HepG2 (cell line): ENCODE measurements around the gene ZNF747. TPM values are rescaled to one million over a fixed set of nuclear protein-coding genes. Genes with fewer than 3 reads are reported as not detected.

Source experiments
- AKAP8 ChIP-seq: sonication (generic); formaldehyde crosslinking; IDR thresholded peaks from 2 replicates; pipeline ENCODE4 v1.5.1; 2020; ENCODE audit warnings: mild to moderate bottlenecking, missing genetic modification reagents
- ARHGAP35 ChIP-seq: sonication (generic); formaldehyde crosslinking; IDR thresholded peaks from 2 replicates; pipeline ENCODE4 v1.9.0; 2022; ENCODE audit warnings: mild to moderate bottlenecking, inconsistent platforms, moderate library complexity, missing genetic modification reagents, borderline replicate concordance
- CEBPZ ChIP-seq: IDR thresholded peaks from 2 replicates; pipeline ENCODE4 v1.6.1; 2012; ENCODE audit warnings: low read length, improper control_type of control experiment
- HIC2 ChIP-seq: sonication (generic); formaldehyde crosslinking; IDR thresholded peaks from 2 replicates; pipeline ENCODE4 v1.9.0; 2022; ENCODE audit warnings: low read depth, missing genetic modification reagents
- KLF9 ChIP-seq: IDR thresholded peaks from 2 replicates; pipeline ENCODE4 v1.6.1; 2016; ENCODE audit warnings: low read depth
- LRRFIP1 ChIP-seq: sonication (generic); formaldehyde crosslinking; conservative IDR thresholded peaks from 2 replicates; pipeline ENCODE4 v1.4.0; 2020; ENCODE audit warnings: missing genetic modification reagents
- MAZ ChIP-seq, 2 experiments: sonication (generic) in 1 of 2; formaldehyde crosslinking in 1 of 2; IDR thresholded peaks; 2 replicates each; pipeline versions ENCODE4 v1.5.0 to v1.6.1; 2012 to 2020; ENCODE audit warnings: low read depth in 2 of 2, mild to moderate bottlenecking in 2 of 2, borderline replicate concordance in 1 of 2, improper control_type of control experiment in 1 of 2, low read length in 1 of 2, missing genetic modification reagents in 1 of 2, moderate library complexity in 1 of 2
- RFX3 ChIP-seq: IDR thresholded peaks from 2 replicates; pipeline ENCODE4 v1.6.1; 2016; ENCODE audit warnings: missing biosample characterization, missing genetic modification reagents
- RXRB ChIP-seq: IDR thresholded peaks from 2 replicates; pipeline ENCODE4 v1.6.1; 2016; ENCODE audit warnings: borderline replicate concordance, missing genetic modification reagents, missing compliant biosample characterization
- SOX5 ChIP-seq: IDR thresholded peaks from 2 replicates; pipeline ENCODE4 v1.6.1; 2016; ENCODE audit warnings: borderline replicate concordance
- TBX3 ChIP-seq: fragments of 450-650 bp; IDR thresholded peaks from 2 replicates; pipeline ENCODE4 v1.6.1; 2017; ENCODE audit warnings: antibody characterized with exemption, mild to moderate bottlenecking, inconsistent platforms, borderline replicate concordance
- ZNF24 ChIP-seq: fragments of 450-650 bp; IDR thresholded peaks from 2 replicates; pipeline ENCODE4 v1.6.1; 2017; ENCODE audit warnings: antibody characterized with exemption, mild to moderate bottlenecking
- ZNF296 ChIP-seq: sonication (generic); formaldehyde crosslinking; conservative IDR thresholded peaks from 2 replicates; pipeline ENCODE4 v1.5.0; 2020; ENCODE audit warnings: mild to moderate bottlenecking, missing genetic modification reagents
- ZNF33A ChIP-seq: sonication (generic); formaldehyde crosslinking; IDR thresholded peaks from 2 replicates; pipeline ENCODE4 v1.5.1; 2020; ENCODE audit warnings: missing genetic modification reagents, mild to moderate bottlenecking, moderate library complexity, borderline replicate concordance
- polyA plus RNA-seq, 8 experiments: library from polyadenylated mRNA; depleted of rRNA in 3 of 8; stranded (reverse) in 7 of 8; unstranded in 1 of 8; fragments of >200 nt; fragmentation: Illumina TruSeq in 4 of 8; extraction: Trizol in 4 of 8; gene quantifications; 2 replicates each; pipeline versions ENCODE4 v1.2.1 to v1.2.3, GENCODE V29; 2011 to 2016; ENCODE audit warnings: low read depth in 4 of 8, missing spikeins in 1 of 8, mixed read lengths in 1 of 8; ENCODE audit not compliant: insufficient read depth in 1 of 8
- total RNA-seq, 5 experiments: library from RNA; depleted of rRNA; stranded (reverse); fragments of >200 nt; fragmentation: Illumina TruSeq; extraction: Trizol; gene quantifications; 2 replicates each; pipeline ENCODE4 v1.2.3, GENCODE V29; 2016; ENCODE audit warnings: low read depth in 1 of 5
- TF ChIP-seq, protein P1 (sequence below): sonication (generic); formaldehyde crosslinking; IDR thresholded peaks from 2 replicates; pipeline ENCODE4 v1.5.0; 2020; ENCODE audit warnings: missing genetic modification reagents, mild to moderate bottlenecking, borderline replicate concordance
- TF ChIP-seq, protein P2 (sequence below): sonication (generic); formaldehyde crosslinking; IDR thresholded peaks from 2 replicates; pipeline ENCODE4 v1.4.0; 2020; ENCODE audit warnings: missing genetic modification reagents

Gene ZNF747
- total and polyA plus RNA-seq, 2 of the 13 experiments (the other 11 are each of a cell fraction or from before 2014, with no cell fraction given), result 7.2 to 10.2 TPM

- TF ChIP-seq ARHGAP35 (CRISPR knock-in tag) (0 out of 2 replicates have a peak, but pooled peaks have one; percentile 41), SOX5 (CRISPR knock-in tag) (peak; percentile 72; the same call in 1 of the 2 replicates), AKAP8 (CRISPR knock-in tag) (no peak), ZNF296 (CRISPR knock-in tag) (no peak), KLF9 (CRISPR knock-in tag) (no peak), ZNF33A (CRISPR knock-in tag) (no peak), RFX3 (CRISPR knock-in tag) (no peak), RXRB (CRISPR knock-in tag) (peak; percentile 79; the same call in 1 of the 2 replicates), HIC2 (CRISPR knock-in tag) (peak; percentile 64; the same call in 1 of the 2 replicates), TBX3 (no peak), ZNF24 (0 out of 2 replicates have a peak, but pooled peaks have one; percentile 22), MAZ (IDR thresholded peaks at IDR 0.05; ENCODE audit: borderline replicate concordance, low read depth, low read length) (no peak), MAZ (CRISPR knock-in tag; IDR thresholded peaks at IDR 0.05; ENCODE audit: low read depth) (peak; percentile 44; the same call in 1 of the 2 replicates), LRRFIP1 (no peak), CEBPZ (no peak)
- TF ChIP-seq, protein P1, sequence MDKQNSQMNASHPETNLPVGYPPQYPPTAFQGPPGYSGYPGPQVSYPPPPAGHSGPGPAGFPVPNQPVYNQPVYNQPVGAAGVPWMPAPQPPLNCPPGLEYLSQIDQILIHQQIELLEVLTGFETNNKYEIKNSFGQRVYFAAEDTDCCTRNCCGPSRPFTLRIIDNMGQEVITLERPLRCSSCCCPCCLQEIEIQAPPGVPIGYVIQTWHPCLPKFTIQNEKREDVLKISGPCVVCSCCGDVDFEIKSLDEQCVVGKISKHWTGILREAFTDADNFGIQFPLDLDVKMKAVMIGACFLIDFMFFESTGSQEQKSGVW, result no peak
- TF ChIP-seq, protein P2, sequence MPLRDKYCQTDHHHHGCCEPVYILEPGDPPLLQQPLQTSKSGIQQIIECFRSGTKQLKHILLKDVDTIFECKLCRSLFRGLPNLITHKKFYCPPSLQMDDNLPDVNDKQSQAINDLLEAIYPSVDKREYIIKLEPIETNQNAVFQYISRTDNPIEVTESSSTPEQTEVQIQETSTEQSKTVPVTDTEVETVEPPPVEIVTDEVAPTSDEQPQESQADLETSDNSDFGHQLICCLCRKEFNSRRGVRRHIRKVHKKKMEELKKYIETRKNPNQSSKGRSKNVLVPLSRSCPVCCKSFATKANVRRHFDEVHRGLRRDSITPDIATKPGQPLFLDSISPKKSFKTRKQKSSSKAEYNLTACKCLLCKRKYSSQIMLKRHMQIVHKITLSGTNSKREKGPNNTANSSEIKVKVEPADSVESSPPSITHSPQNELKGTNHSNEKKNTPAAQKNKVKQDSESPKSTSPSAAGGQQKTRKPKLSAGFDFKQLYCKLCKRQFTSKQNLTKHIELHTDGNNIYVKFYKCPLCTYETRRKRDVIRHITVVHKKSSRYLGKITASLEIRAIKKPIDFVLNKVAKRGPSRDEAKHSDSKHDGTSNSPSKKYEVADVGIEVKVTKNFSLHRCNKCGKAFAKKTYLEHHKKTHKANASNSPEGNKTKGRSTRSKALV (CRISPR knock-in tag), result 0 out of 2 replicates have a peak, but pooled peaks have one; percentile 43
These were observed 45.7 kb downstream of the ZNF747 start (continued) for GRCh38 chr16:30488764-30489605.
